OCI-LY1 (cell line): ENCODE results near the gene MAPK8.

Experiments used
- H2AFZ ChIP-seq: fragments of 200-600 bp; sonication (generic), shearing (Covaris generic); 2 replicates; pipeline ENCODE4 v1.6.0; 2014; ENCODE audit warnings: antibody characterized with exemption, mild to moderate bottlenecking, low read length
- H3F3A ChIP-seq: fragments of 200-600 bp; sonication (generic), shearing (Covaris generic); 2 replicates; pipeline ENCODE4 v1.6.0; 2014; ENCODE audit warnings: mild to moderate bottlenecking, antibody characterized with exemption, low read length, moderate library complexity; ENCODE audit not compliant: insufficient read depth
- H3K27ac ChIP-seq: fragments of 200-600 bp; sonication (generic); 2 replicates; pipeline ENCODE4 v1.5.1; 2014; ENCODE audit warnings: low read length, mixed run types, mild to moderate bottlenecking, low read depth; ENCODE audit not compliant: poor library complexity, severe bottlenecking
- H3K27me3 ChIP-seq: fragments of 200-600 bp; sonication (generic); 2 replicates; pipeline ENCODE4 v1.6.0; 2014; ENCODE audit warnings: antibody characterized with exemption, mild to moderate bottlenecking, low read length, moderate library complexity; ENCODE audit not compliant: insufficient read depth
- H3K36me3 ChIP-seq: fragments of 200-600 bp; sonication (generic); 2 replicates; pipeline ENCODE4 v1.6.1; 2014; ENCODE audit warnings: mild to moderate bottlenecking, antibody characterized with exemption, low read length, moderate library complexity, mixed read lengths; ENCODE audit not compliant: insufficient read depth
- H3K4me1 ChIP-seq: fragments of 200-600 bp; sonication (generic); 2 replicates; pipeline ENCODE4 v1.5.1; 2014; ENCODE audit warnings: mild to moderate bottlenecking, low read length, moderate library complexity; ENCODE audit not compliant: insufficient read depth, severe bottlenecking
- H3K4me2 ChIP-seq: fragments of 200-600 bp; sonication (generic), shearing (Covaris generic); 2 replicates; pipeline ENCODE4 v1.6.1; 2014; ENCODE audit warnings: low read length
- H3K4me3 ChIP-seq: fragments of 200-600 bp; sonication (generic); 2 replicates; pipeline ENCODE4 v1.5.1; 2014; ENCODE audit warnings: low read length, low read depth, mild to moderate bottlenecking, mixed read lengths; ENCODE audit not compliant: poor library complexity, severe bottlenecking
- H3K79me2 ChIP-seq: fragments of 200-600 bp; shearing (Covaris generic); 2 replicates; pipeline ENCODE4 v1.6.1; 2016; ENCODE audit warnings: mixed run types, low read length, mixed read lengths; ENCODE audit not compliant: insufficient read depth
- H3K9ac ChIP-seq: fragments of 200-600 bp; sonication (generic), shearing (Covaris generic); 2 replicates; pipeline ENCODE4 v1.6.1; 2014; ENCODE audit warnings: mild to moderate bottlenecking, low read length, mixed read lengths
- H3K9me2 ChIP-seq: fragments of 200-600 bp; sonication (generic), shearing (Covaris generic); 2 replicates; pipeline ENCODE4 v1.6.1; 2014; ENCODE audit warnings: low read depth, mild to moderate bottlenecking, low read length, mixed read lengths
- H3K9me3 ChIP-seq: fragments of 200-600 bp; shearing (Covaris generic); 2 replicates; pipeline ENCODE4 v1.6.1; 2014; ENCODE audit warnings: low read length, mixed read lengths
- H4K20me1 ChIP-seq: fragments of 200-600 bp; sonication (generic), shearing (Covaris generic); 2 replicates; pipeline ENCODE4 v1.6.0; 2016; ENCODE audit warnings: mild to moderate bottlenecking, low read length; ENCODE audit not compliant: insufficient read depth
- EZH2 ChIP-seq: fragments of 200-600 bp; sonication (generic), shearing (Covaris generic); IDR thresholded peaks from 2 replicates; pipeline ENCODE4 v1.8.0; 2017; ENCODE audit warnings: borderline replicate concordance, mixed run types, mild to moderate bottlenecking, antibody characterized with exemption, low read length, moderate library complexity, mixed read lengths
- TF ChIP-seq, protein P1 (sequence below): fragments of 200-600 bp; sonication (generic), shearing (Covaris generic); IDR thresholded peaks from 2 replicates; pipeline ENCODE4 v1.5.1; 2017; ENCODE audit warnings: mild to moderate bottlenecking, antibody characterized with exemption, low read length, moderate library complexity, mixed read lengths

MAPK8 gene

DNA sequence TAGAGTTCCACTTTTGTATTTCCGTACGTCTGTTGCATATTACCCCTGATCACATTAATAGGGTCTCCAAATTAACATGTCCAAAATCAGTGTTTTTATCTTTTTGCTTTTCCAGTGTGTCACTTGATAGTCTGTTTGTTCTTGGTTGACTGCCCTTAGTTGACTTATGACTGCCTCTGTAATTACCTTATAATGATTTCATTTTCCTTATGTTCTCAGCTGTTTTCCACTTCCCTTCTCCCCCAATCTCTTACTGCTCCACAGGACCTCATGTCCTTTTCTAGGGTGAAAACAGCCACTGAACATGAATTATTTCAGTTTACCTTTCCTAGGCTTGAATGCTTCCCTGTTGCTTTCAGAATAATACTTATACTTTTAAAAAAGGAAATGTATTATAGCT, 54.7 kb downstream of the MAPK8 start:
- no peaks in the 10 kb centered on the region for H4K20me1 ChIP-seq

DNA sequence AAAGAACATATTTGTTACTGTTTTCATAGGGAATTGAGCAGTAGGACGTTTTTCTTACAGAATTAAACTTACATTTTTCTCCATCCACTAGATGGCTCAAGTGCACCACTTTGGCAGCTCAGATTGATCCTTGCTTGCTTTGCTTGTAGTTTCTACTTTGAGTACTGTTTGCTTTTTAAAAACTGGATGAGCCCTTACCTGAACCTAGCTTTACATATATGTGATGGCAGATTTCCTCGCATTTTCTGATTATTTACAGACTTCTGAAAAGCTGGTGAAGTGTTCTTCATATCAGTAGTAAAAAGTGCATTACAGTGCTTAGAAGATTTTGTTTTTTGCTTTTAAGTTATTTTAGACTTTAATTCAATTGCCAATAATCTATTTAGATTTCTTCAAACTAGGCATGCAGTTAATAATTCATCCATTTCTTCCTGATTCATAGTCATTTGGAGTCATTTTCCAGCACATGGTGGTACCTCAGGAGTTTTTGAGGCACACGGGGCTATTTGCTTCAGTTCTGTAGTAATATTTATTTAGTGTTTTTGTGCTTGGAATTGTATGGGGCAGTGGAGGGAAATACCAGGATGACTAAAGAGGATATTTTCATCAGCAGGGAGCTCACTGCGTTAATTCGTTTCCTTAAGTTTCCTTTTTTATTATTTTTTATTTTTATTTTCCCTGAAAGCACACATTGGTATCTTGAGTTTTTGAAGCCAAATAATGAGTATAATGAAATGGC, 57.3 kb downstream of the MAPK8 start:
- Histone ChIP-seq H3K27ac (no peak overlapping the region), H3F3A (no peaks in the 10 kb centered on the region), H3K9ac (no peak overlapping the region), H3K4me1 (no peaks in the 10 kb centered on the region), H2AFZ (no peak overlapping the region), H3K27me3 (no peaks in the 10 kb centered on the region), H4K20me1 (no peaks in the 10 kb centered on the region), H3K9me3 (no peaks in the 10 kb centered on the region), H3K36me3 (no peaks in the 10 kb centered on the region), H3K4me2 (no peak overlapping the region), H3K4me3 (no peak overlapping the region), H3K9me2 (no peaks in the 10 kb centered on the region), H3K79me2 (no peaks in the 10 kb centered on the region)
- no peak for TF ChIP-seq EZH2
- TF ChIP-seq, protein P1, sequence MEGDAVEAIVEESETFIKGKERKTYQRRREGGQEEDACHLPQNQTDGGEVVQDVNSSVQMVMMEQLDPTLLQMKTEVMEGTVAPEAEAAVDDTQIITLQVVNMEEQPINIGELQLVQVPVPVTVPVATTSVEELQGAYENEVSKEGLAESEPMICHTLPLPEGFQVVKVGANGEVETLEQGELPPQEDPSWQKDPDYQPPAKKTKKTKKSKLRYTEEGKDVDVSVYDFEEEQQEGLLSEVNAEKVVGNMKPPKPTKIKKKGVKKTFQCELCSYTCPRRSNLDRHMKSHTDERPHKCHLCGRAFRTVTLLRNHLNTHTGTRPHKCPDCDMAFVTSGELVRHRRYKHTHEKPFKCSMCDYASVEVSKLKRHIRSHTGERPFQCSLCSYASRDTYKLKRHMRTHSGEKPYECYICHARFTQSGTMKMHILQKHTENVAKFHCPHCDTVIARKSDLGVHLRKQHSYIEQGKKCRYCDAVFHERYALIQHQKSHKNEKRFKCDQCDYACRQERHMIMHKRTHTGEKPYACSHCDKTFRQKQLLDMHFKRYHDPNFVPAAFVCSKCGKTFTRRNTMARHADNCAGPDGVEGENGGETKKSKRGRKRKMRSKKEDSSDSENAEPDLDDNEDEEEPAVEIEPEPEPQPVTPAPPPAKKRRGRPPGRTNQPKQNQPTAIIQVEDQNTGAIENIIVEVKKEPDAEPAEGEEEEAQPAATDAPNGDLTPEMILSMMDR, result peak; percentile 73

More for the DNA sequence above, 54.7 kb downstream of the MAPK8 start:
- H3K27ac ChIP-seq, result no peak overlapping the region
- no peaks in the 10 kb centered on the region for H3F3A ChIP-seq
- H3K27me3 ChIP-seq, result no peaks in the 10 kb centered on the region
- TF ChIP-seq EZH2, result no peak
- TF ChIP-seq, protein P1, result no peak
- no peaks in the 10 kb centered on the region for H3K9me2 ChIP-seq
- H2AFZ ChIP-seq, result no peak overlapping the region
- H3K36me3 ChIP-seq, result no peaks in the 10 kb centered on the region
- H3K79me2 ChIP-seq, result no peaks in the 10 kb centered on the region
- H3K4me3 ChIP-seq, result no peak overlapping the region
- H3K4me2 ChIP-seq, result no peak overlapping the region
- no peaks in the 10 kb centered on the region for H3K9me3 ChIP-seq
- H3K4me1 ChIP-seq, result no peaks in the 10 kb centered on the region
- no peak overlapping the region for H3K9ac ChIP-seq

DNA sequence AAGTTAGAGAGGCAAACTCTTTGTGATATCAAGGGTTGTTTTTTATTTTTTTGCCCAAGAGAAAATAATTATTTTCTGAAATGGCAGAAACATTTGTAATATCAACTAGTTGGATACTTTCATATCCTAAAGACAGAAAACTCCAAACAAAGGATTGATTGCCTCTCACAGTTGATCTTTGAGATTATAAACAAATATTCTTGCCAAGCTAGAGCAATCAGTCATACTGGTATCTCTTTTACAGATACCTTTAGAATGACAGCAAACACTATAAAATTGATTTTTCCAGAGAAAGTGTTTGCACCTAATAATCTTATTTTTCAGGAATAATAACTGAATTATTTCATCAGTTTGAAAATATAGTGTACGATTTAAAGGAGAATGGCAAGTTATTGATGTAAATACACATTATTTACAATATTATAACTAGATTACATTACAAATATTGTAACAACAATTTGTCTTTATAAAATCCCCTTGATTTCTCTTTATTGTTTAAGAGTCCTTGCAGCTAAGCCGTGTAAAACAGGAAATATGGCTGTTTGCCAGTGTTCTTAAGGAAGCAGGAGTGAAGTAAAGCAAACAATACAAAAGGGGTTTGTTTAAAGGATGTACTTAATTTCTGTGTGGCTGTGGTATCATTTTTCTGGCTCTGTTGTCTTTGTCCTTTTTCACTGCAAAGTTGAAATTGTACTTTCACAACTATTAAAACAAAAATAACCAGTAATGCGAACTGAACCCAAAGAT, 58.4 kb downstream of the MAPK8 start:
- H3K27me3 ChIP-seq, result no peaks in the 10 kb centered on the region
- H3K9ac ChIP-seq, result no peak overlapping the region
- no peak overlapping the region for H3K4me2 ChIP-seq
- H4K20me1 ChIP-seq, result no peaks in the 10 kb centered on the region
- no peak overlapping the region for H2AFZ ChIP-seq
- no peak overlapping the region for H3K27ac ChIP-seq
- no peaks in the 10 kb centered on the region for H3K79me2 ChIP-seq
- H3K9me3 ChIP-seq, result no peaks in the 10 kb centered on the region
- H3K4me3 ChIP-seq, result no peak overlapping the region
- no peaks in the 10 kb centered on the region for H3F3A ChIP-seq
- H3K4me1 ChIP-seq, result no peaks in the 10 kb centered on the region
- TF ChIP-seq, protein P1, result no peak
- TF ChIP-seq EZH2, result no peak
- no peaks in the 10 kb centered on the region for H3K36me3 ChIP-seq
- no peaks in the 10 kb centered on the region for H3K9me2 ChIP-seq
